ENCODE data around the gene CPSF4L.

GRCh38 chr17:73286863-73287296, 25.2 kb upstream of the CPSF4L start:
- no peak for TF ChIP-seq CTCF (conservative IDR thresholded peaks at IDR 0.05; ENCODE audit: low read length)
- TF ChIP-seq EZH2phosphoT487 (IDR thresholded peaks at IDR 0.05; ENCODE audit: borderline replicate concordance, low read depth, low read length): no peak

Measured in OCI-LY7 (cell line).